K562 (cell line): ENCODE data around the gene BTRC. TPM values are rescaled to one million over a fixed set of nuclear protein-coding genes. Genes with fewer than 3 reads are reported as not detected.

Source experiments
- ATAC-seq: fragments of 200-7000 bp; cut with Tn5 transposase; 3 replicates; pipeline ENCODE4 v1.9.1; 2020; ENCODE audit warnings: moderate library complexity
- BruUV-seq: library from RNA; stranded (reverse); fragments of 400-500 nt; replicated peaks from 2 replicates; lab custom pipeline; 2021; lab: Mats Ljungman, UMichigan
- CTCF ChIA-PET: fragments of 300-600 bp; formaldehyde crosslinking; extraction: SDS; loops from one replicate; lab custom pipeline; 2021; ENCODE audit warnings: low intra/inter-chr PET ratio; lab: Yijun Ruan, JAX
- POLR2A ChIA-PET: fragments of 300-600, 350-650 bp; sonication (Branson Sonifier 250); formaldehyde crosslinking; extraction: SDS; loops from one replicate; lab custom pipeline; 2021; ENCODE audit warnings: antibody characterized with exemption, inconsistent platforms; lab: Yijun Ruan, JAX
- DNase-seq, 4 experiments: peaks; one replicate each; pipeline versions ENCODE4 v3.0.0 to v3.0.0-alpha.2; 2011 to 2018; ENCODE audit warnings: low spot score in 3 of 4, mixed read lengths in 3 of 4; ENCODE audit errors: extremely low read depth in 1 of 4
- FAIRE-seq: peaks from 2 replicates; lab custom pipeline; 2011; peaks lifted over from hg19 to GRCh38; lab: Jason Lieb, UNC
- H2AFZ ChIP-seq: 2 replicates; pipeline ENCODE4 v1.6.0; 2011; ENCODE audit warnings: low read depth, low read length, control low read depth, inconsistent platforms
- H3K27ac ChIP-seq: fragments of 200-600 bp; 3 replicates; pipeline ENCODE4 v1.8.0; 2011; ENCODE audit warnings: low read depth, mild to moderate bottlenecking, control low read depth, inconsistent platforms, low read length, moderate library complexity, mixed read lengths; ENCODE audit errors: extremely low read depth
- H3K27me3 ChIP-seq, 2 experiments: fragments of 300-600 bp in 1 of 2; 2 replicates in 1 of 2; 3 replicates in 1 of 2; pipeline versions ENCODE4 v1.6.0 to v1.8.0; 2011; ENCODE audit warnings: inconsistent platforms in 2 of 2, low read length in 2 of 2, mild to moderate bottlenecking in 1 of 2, mixed read lengths in 1 of 2, moderate library complexity in 1 of 2; ENCODE audit not compliant: control insufficient read depth in 2 of 2, insufficient read depth in 2 of 2
- H3K36me3 ChIP-seq: fragments of 300-600 bp; 3 replicates; pipeline ENCODE4 v1.8.0; 2011; ENCODE audit warnings: mild to moderate bottlenecking, low read length, inconsistent platforms; ENCODE audit not compliant: control insufficient read depth, insufficient read depth
- H3K4me1 ChIP-seq, 2 experiments: fragments of 200-600 bp in 1 of 2; replicated peaks in 1 of 2; 2 replicates in 1 of 2; 3 replicates in 1 of 2; pipeline versions ENCODE4 v1.5.1 to v1.8.0; 2011; ENCODE audit warnings: inconsistent platforms in 2 of 2, low read length in 2 of 2, mild to moderate bottlenecking in 1 of 2, mixed read lengths in 1 of 2, moderate library complexity in 1 of 2; ENCODE audit not compliant: control insufficient read depth in 2 of 2, insufficient read depth in 2 of 2
- H3K4me2 ChIP-seq: 2 replicates; pipeline ENCODE4 v1.6.1; 2011; ENCODE audit warnings: low read length, control low read depth, inconsistent platforms, mixed read lengths; ENCODE audit not compliant: insufficient read depth
- H3K4me3 ChIP-seq: fragments of 200-600 bp; sonication (generic), shearing (Covaris generic); 2 replicates; pipeline ENCODE4 v1.5.1; 2016; ENCODE audit warnings: control low read depth, inconsistent platforms
- H3K79me2 ChIP-seq: fragments of 200-600 bp; 3 replicates; pipeline ENCODE4 v1.8.0; 2011; ENCODE audit warnings: low read length, inconsistent platforms; ENCODE audit not compliant: control insufficient read depth, insufficient read depth
- H3K9ac ChIP-seq, 2 experiments: 2 replicates each; pipeline versions ENCODE4 v1.6.0 to v1.6.1; 2011; ENCODE audit warnings: low read depth in 2 of 2, low read length in 2 of 2, control low read depth in 1 of 2, inconsistent platforms in 1 of 2, mild to moderate bottlenecking in 1 of 2, mixed read lengths in 1 of 2; ENCODE audit not compliant: insufficient read depth in 1 of 2
- H3K9me1 ChIP-seq: one replicate; pipeline ENCODE4 v1.6.0; 2011; ENCODE audit warnings: inconsistent platforms, mild to moderate bottlenecking, low read length, moderate library complexity; ENCODE audit not compliant: control insufficient read depth, insufficient read depth
- H3K9me3 ChIP-seq: replicated peaks from 2 replicates; pipeline ENCODE4 v1.5.1; 2011; ENCODE audit warnings: low read depth, low read length, inconsistent platforms; ENCODE audit not compliant: control insufficient read depth, insufficient read depth
- H4K20me1 ChIP-seq: replicated peaks from 2 replicates; pipeline ENCODE4 v1.6.1; 2011; ENCODE audit warnings: low read length, inconsistent platforms, mixed read lengths; ENCODE audit not compliant: control insufficient read depth, insufficient read depth
- CC2D1A ChIP-seq: fragments of 450-650 bp; IDR thresholded peaks from 2 replicates; pipeline ENCODE4 v1.6.1; 2017; ENCODE audit warnings: mild to moderate bottlenecking
- CGGBP1 ChIP-seq: fragments of 250-450 bp; sonication (Bioruptor Pico); IDR thresholded peaks from 2 replicates; pipeline ENCODE4 v1.9.0; 2021; ENCODE audit warnings: mild to moderate bottlenecking
- ESRRB ChIP-seq: fragments of 250-450 bp; sonication (Bioruptor Pico); IDR thresholded peaks from 2 replicates; pipeline ENCODE4 v1.5.0; 2020; ENCODE audit warnings: mild to moderate bottlenecking, moderate library complexity, borderline replicate concordance
- PCBP2 ChIP-seq: fragments of 200-400 bp; formaldehyde crosslinking; IDR thresholded peaks from 2 replicates; pipeline ENCODE4 v1.6.1; 2018; ENCODE audit warnings: low read length, low read depth, mild to moderate bottlenecking, moderate library complexity; ENCODE audit not compliant: poor library complexity, severe bottlenecking
- PREB ChIP-seq: sonication (generic); formaldehyde crosslinking; IDR thresholded peaks from 2 replicates; pipeline ENCODE4 v1.8.1; 2023; ENCODE audit warnings: mild to moderate bottlenecking, missing genetic modification reagents
- SMARCC2 ChIP-seq: fragments of 450-650 bp; IDR thresholded peaks from 2 replicates; pipeline ENCODE4 v1.6.1; 2017; ENCODE audit warnings: antibody characterized with exemption, moderate library complexity, mild to moderate bottlenecking, low read depth
- STAG1 ChIP-seq: sonication (generic); formaldehyde crosslinking; IDR thresholded peaks from 2 replicates; pipeline ENCODE4 v1.5.0; 2020; ENCODE audit warnings: missing genetic modification reagents, borderline replicate concordance
- ZBTB33 ChIP-seq: sonication (generic); formaldehyde crosslinking; IDR thresholded peaks from 2 replicates; pipeline ENCODE4 v1.8.1; 2023; ENCODE audit warnings: mild to moderate bottlenecking, missing genetic modification reagents
- ZFP1 ChIP-seq: fragments of 450-650 bp; formaldehyde crosslinking; IDR thresholded peaks from 2 replicates; pipeline ENCODE4 v1.4.0; 2020; ENCODE audit warnings: mild to moderate bottlenecking, mixed read lengths
- ZFP36 ChIP-seq: fragments of 150-350 bp; IDR thresholded peaks from 2 replicates; pipeline ENCODE4 v1.6.1; 2018; ENCODE audit warnings: low read length, low read depth; ENCODE audit not compliant: partially characterized antibody
- ZNF717 ChIP-seq: fragments of 250-450 bp; sonication (Bioruptor Pico); IDR thresholded peaks from 2 replicates; pipeline ENCODE4 v1.5.0; 2021
- WGBS: fragments of 100-300 bp; shearing (Covaris generic); methylation state at CpG from one replicate; pipeline ENCODE4 v1.1.6; 2016; ENCODE audit warnings: low coverage, mixed read lengths; ENCODE audit not compliant: insufficient coverage; ENCODE audit errors: missing lambda C conversion rate; 5-methylcytosine and 5-hydroxymethylcytosine counted together
- in situ Hi-C: fragments of 300-500 bp; cut with MboI; formaldehyde crosslinking; loops from 4 replicates; pipeline ENCODE4 v1.15.0; 2018; ENCODE audit warnings: inconsistent platforms, mixed read lengths
- intact Hi-C: fragments of 100-400 bp; cut with micrococcal nuclease; formaldehyde crosslinking; loops from 2 replicates; pipeline ENCODE4 v1.14.2; 2022
- polyA plus RNA-seq, 8 experiments: library from polyadenylated mRNA; depleted of rRNA in 4 of 8; stranded (reverse) in 5 of 8; unstranded in 3 of 8; fragments of >200 nt; fragmentation: Nextera tagmentation in 2 of 8; fragmentation: Illumina TruSeq in 1 of 8; extraction: Ambion mirVana in 2 of 8; extraction: Trizol in 1 of 8; gene quantifications; 2 replicates each; pipeline versions ENCODE4 v1.2.1 to v1.2.3, GENCODE V29; 2011 to 2014; ENCODE audit warnings: inconsistent platforms in 1 of 8, missing spikeins in 1 of 8
- total RNA-seq, 7 experiments: library from RNA; depleted of rRNA in 6 of 7; stranded (reverse); fragments of >200 nt in 6 of 7; fragmentation: Illumina TruSeq in 2 of 7; extraction: Trizol in 2 of 7; gene quantifications; 2 replicates each; pipeline versions ENCODE4 v1.2.1 to v1.2.3, GENCODE V29; 2011 to 2021; ENCODE audit warnings: low replicate concordance in 1 of 7
- TF ChIP-seq, protein P1 (sequence below): fragments of 250-450 bp; sonication (Bioruptor Pico); IDR thresholded peaks from 2 replicates; pipeline ENCODE4 v1.5.0; 2020; ENCODE audit warnings: mild to moderate bottlenecking, borderline replicate concordance
- TF ChIP-seq, protein P2 (sequence below): fragments of 250-450 bp; sonication (Bioruptor Pico); IDR thresholded peaks from 2 replicates; pipeline ENCODE4 v1.8.0; 2022; ENCODE audit warnings: moderate library complexity, mild to moderate bottlenecking, inconsistent platforms
- TF ChIP-seq, protein P3 (sequence below): IDR thresholded peaks from 3 replicates; pipeline ENCODE4 v1.6.1; 2011; ENCODE audit warnings: borderline replicate concordance, mild to moderate bottlenecking, moderate library complexity; ENCODE audit not compliant: insufficient read length; ENCODE audit errors: extremely low read depth

The BTRC gene
- total and polyA plus RNA-seq, 9 of the 15 experiments (the other 6 are each of a cell fraction or from before 2014, with no cell fraction given), result 1.6 to 15.4 (median 7.0) TPM

- ChIA-PET CTCF (no interaction called here), POLR2A (no interaction called here)
- Histone ChIP-seq H3K36me3 (no peaks in the 10 kb centered on the region), H4K20me1 (no peaks in the 10 kb centered on the region), H3K27me3 (no peaks in the 10 kb centered on the region), H3K9ac (no peak overlapping the region), H3K27ac (no peak overlapping the region), H2AFZ (no peak overlapping the region), H3K4me2 (no peak overlapping the region), H3K4me3 (no peak overlapping the region), H3K9me1 (no peaks in the 10 kb centered on the region), H3K79me2 (no peaks in the 10 kb centered on the region), H3K4me1 (no peaks in the 10 kb centered on the region), H3K9me3 (no peaks in the 10 kb centered on the region)
- in situ Hi-C loops (no loop called here), intact Hi-C loops (no loop called here)
- WGBS, result 65% methylated on average over 2 of the region's 2 CpGs
- ATAC-seq (no peak), FAIRE-seq (no peak), DNase-seq (no peak)
- no TSS peak for BruUV-seq
- no peak for TF ChIP-seq PREB
- TF ChIP-seq ZBTB33 (CRISPR knock-in tag), result no peak
- TF ChIP-seq, protein P1, sequence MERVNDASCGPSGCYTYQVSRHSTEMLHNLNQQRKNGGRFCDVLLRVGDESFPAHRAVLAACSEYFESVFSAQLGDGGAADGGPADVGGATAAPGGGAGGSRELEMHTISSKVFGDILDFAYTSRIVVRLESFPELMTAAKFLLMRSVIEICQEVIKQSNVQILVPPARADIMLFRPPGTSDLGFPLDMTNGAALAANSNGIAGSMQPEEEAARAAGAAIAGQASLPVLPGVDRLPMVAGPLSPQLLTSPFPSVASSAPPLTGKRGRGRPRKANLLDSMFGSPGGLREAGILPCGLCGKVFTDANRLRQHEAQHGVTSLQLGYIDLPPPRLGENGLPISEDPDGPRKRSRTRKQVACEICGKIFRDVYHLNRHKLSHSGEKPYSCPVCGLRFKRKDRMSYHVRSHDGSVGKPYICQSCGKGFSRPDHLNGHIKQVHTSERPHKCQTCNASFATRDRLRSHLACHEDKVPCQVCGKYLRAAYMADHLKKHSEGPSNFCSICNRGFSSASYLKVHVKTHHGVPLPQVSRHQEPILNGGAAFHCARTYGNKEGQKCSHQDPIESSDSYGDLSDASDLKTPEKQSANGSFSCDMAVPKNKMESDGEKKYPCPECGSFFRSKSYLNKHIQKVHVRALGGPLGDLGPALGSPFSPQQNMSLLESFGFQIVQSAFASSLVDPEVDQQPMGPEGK, result no peak
- no peak for TF ChIP-seq ZFP36
- no peak for TF ChIP-seq CC2D1A
- no peak for TF ChIP-seq ZNF717 (CRISPR knock-in tag)
- TF ChIP-seq, protein P2, sequence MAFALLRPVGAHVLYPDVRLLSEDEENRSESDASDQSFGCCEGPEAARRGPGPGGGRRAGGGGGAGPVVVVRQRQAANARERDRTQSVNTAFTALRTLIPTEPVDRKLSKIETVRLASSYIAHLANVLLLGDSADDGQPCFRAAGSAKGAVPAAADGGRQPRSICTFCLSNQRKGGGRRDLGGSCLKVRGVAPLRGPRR, result no peak
- no peak for TF ChIP-seq ESRRB (CRISPR knock-in tag)
- TF ChIP-seq PCBP2, result no peak
- TF ChIP-seq SMARCC2, result no peak
- TF ChIP-seq, protein P3, sequence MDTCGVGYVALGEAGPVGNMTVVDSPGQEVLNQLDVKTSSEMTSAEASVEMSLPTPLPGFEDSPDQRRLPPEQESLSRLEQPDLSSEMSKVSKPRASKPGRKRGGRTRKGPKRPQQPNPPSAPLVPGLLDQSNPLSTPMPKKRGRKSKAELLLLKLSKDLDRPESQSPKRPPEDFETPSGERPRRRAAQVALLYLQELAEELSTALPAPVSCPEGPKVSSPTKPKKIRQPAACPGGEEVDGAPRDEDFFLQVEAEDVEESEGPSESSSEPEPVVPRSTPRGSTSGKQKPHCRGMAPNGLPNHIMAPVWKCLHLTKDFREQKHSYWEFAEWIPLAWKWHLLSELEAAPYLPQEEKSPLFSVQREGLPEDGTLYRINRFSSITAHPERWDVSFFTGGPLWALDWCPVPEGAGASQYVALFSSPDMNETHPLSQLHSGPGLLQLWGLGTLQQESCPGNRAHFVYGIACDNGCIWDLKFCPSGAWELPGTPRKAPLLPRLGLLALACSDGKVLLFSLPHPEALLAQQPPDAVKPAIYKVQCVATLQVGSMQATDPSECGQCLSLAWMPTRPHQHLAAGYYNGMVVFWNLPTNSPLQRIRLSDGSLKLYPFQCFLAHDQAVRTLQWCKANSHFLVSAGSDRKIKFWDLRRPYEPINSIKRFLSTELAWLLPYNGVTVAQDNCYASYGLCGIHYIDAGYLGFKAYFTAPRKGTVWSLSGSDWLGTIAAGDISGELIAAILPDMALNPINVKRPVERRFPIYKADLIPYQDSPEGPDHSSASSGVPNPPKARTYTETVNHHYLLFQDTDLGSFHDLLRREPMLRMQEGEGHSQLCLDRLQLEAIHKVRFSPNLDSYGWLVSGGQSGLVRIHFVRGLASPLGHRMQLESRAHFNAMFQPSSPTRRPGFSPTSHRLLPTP, result no peak
- TF ChIP-seq CGGBP1 (CRISPR knock-in tag), result no peak
- TF ChIP-seq STAG1 (CRISPR knock-in tag), result no peak
- TF ChIP-seq ZFP1, result no peak
These were observed 49.2 kb downstream of the BTRC start for GRCh38 chr10:101403161-101403560.
